ENCODE data around the gene PRKD2. TPM values are rescaled to one million over a fixed set of nuclear protein-coding genes. Genes with fewer than 3 reads are reported as not detected.

PRKD2 gene
- total RNA-seq, 1 donor from 2014 or later = 132 TPM

GRCh38 chr19:46731007-46731501 lies 14.1 kb upstream of the PRKD2 start:
- Mint-ChIP-seq H3K27me3 (ENCODE audit: unreplicated experiment) (peaks cover 16% of the 10 kb centered on the region), H3K27ac (ENCODE audit: unreplicated experiment) (peak overlapping the region; percentile 25), H3K36me3 (ENCODE audit: low read depth, unreplicated experiment) (peaks cover 42% of the 10 kb centered on the region), H3K4me3 (ENCODE audit: unreplicated experiment) (peak overlapping the region; percentile 51), H3K4me1 (ENCODE audit: unreplicated experiment) (peaks cover 12% of the 10 kb centered on the region), H3K9me3 (ENCODE audit: unreplicated experiment) (no peaks in the 10 kb centered on the region)
- DNase-seq (ENCODE audit: low spot score) = no peak
- no peak for TF ChIP-seq CTCF (IDR thresholded peaks at IDR 0.05; ENCODE audit: unreplicated experiment)

GRCh38 chr19:46730595-46730994 lies 13.7 kb upstream of the PRKD2 start:
- Mint-ChIP-seq H3K27me3 (ENCODE audit: unreplicated experiment) (peaks cover 16% of the 10 kb centered on the region), H3K4me1 (ENCODE audit: unreplicated experiment) (peaks cover 16% of the 10 kb centered on the region), H3K9me3 (ENCODE audit: unreplicated experiment) (no peaks in the 10 kb centered on the region), H3K27ac (ENCODE audit: unreplicated experiment) (no peak overlapping the region), H3K36me3 (ENCODE audit: low read depth, unreplicated experiment) (peaks cover 47% of the 10 kb centered on the region), H3K4me3 (ENCODE audit: unreplicated experiment) (peak overlapping the region; percentile 51)
- no peak for DNase-seq (ENCODE audit: low spot score)
- TF ChIP-seq CTCF (IDR thresholded peaks at IDR 0.05; ENCODE audit: unreplicated experiment) = no peak

GRCh38 chr19:46730187-46730586 lies 13.3 kb upstream of the PRKD2 start:
- peaks cover 16% of the 10 kb centered on the region for H3K27me3 Mint-ChIP-seq (ENCODE audit: unreplicated experiment)
- H3K36me3 Mint-ChIP-seq (ENCODE audit: low read depth, unreplicated experiment) = peaks cover 48% of the 10 kb centered on the region
- H3K4me1 Mint-ChIP-seq (ENCODE audit: unreplicated experiment) = peaks cover 17% of the 10 kb centered on the region
- H3K4me3 Mint-ChIP-seq (ENCODE audit: unreplicated experiment) = no peak overlapping the region
- TF ChIP-seq CTCF (IDR thresholded peaks at IDR 0.05; ENCODE audit: unreplicated experiment) = no peak
- no peaks in the 10 kb centered on the region for H3K9me3 Mint-ChIP-seq (ENCODE audit: unreplicated experiment)
- no peak for DNase-seq (ENCODE audit: low spot score)
- H3K27ac Mint-ChIP-seq (ENCODE audit: unreplicated experiment) = no peak overlapping the region

GRCh38 chr19:46729696-46730095 lies 12.8 kb upstream of the PRKD2 start:
- TF ChIP-seq CTCF (IDR thresholded peaks at IDR 0.05; ENCODE audit: unreplicated experiment) = no peak
- H3K4me3 Mint-ChIP-seq (ENCODE audit: unreplicated experiment) = no peak overlapping the region
- H3K27ac Mint-ChIP-seq (ENCODE audit: unreplicated experiment) = no peak overlapping the region
- H3K36me3 Mint-ChIP-seq (ENCODE audit: low read depth, unreplicated experiment) = peaks cover 48% of the 10 kb centered on the region
- no peaks in the 10 kb centered on the region for H3K9me3 Mint-ChIP-seq (ENCODE audit: unreplicated experiment)
- no peak for DNase-seq (ENCODE audit: low spot score)
- peaks cover 17% of the 10 kb centered on the region for H3K4me1 Mint-ChIP-seq (ENCODE audit: unreplicated experiment)
- H3K27me3 Mint-ChIP-seq (ENCODE audit: unreplicated experiment) = peaks cover 18% of the 10 kb centered on the region

GRCh38 chr19:46728693-46729339 lies 11.9 kb upstream of the PRKD2 start:
- H3K27me3 Mint-ChIP-seq (ENCODE audit: unreplicated experiment) = peaks cover 18% of the 10 kb centered on the region
- H3K27ac Mint-ChIP-seq (ENCODE audit: unreplicated experiment) = peak overlapping the region; percentile 85
- H3K4me3 Mint-ChIP-seq (ENCODE audit: unreplicated experiment) = peak overlapping the region; percentile 77
- no peaks in the 10 kb centered on the region for H3K9me3 Mint-ChIP-seq (ENCODE audit: unreplicated experiment)
- DNase-seq (ENCODE audit: low spot score) = peak; percentile 89
- H3K4me1 Mint-ChIP-seq (ENCODE audit: unreplicated experiment) = peaks cover 17% of the 10 kb centered on the region
- TF ChIP-seq CTCF (IDR thresholded peaks at IDR 0.05; ENCODE audit: unreplicated experiment) = peak; percentile 87
- peaks cover 41% of the 10 kb centered on the region for H3K36me3 Mint-ChIP-seq (ENCODE audit: low read depth, unreplicated experiment)
